ENCODE results near the gene ELL2. TPM values are rescaled to one million over a fixed set of nuclear protein-coding genes. Genes with fewer than 3 reads are reported as not detected.
"Not testable (repeated sequence)": the region's sequence is repeated elsewhere in the genome, so short reads cannot be mapped to it uniquely, and the experiment has no call there.

Gene ELL2
- total RNA-seq, 1 donor from 2014 or later, result 52.8 TPM

DNA sequence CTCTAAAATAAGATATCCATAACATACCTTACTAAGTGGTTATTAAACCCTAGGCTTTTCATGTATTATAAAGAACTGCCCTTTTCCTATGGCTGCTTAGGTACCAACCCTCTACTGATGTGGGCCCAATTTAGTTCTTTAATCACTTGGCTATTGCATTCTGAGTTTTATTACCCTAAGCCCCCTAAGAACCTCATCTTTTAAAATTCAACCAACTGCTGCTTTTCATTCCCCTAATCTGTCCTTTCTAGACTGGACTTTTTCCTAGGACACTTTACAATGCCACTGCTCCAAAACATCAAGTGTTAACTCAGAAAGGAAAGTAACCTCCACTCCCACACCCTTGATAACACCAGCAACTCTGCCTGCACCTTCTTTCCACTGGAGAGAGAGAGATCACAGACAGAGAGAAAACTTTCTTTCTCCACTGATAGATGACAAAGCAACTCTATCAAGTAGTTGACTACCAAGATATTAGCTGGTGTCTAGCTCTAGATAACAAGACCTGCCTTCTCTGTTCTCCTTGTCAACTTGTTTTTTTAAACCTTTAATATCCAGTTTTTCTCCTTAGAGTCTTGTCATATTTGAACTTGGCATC, 27.3 kb downstream of the ELL2 start:
- no peak for DNase-seq (ENCODE audit: low read depth)
- no peak overlapping the region for H3K4me3 ChIP-seq (ENCODE audit: low read depth, low read length)
- TF ChIP-seq, protein P1, sequence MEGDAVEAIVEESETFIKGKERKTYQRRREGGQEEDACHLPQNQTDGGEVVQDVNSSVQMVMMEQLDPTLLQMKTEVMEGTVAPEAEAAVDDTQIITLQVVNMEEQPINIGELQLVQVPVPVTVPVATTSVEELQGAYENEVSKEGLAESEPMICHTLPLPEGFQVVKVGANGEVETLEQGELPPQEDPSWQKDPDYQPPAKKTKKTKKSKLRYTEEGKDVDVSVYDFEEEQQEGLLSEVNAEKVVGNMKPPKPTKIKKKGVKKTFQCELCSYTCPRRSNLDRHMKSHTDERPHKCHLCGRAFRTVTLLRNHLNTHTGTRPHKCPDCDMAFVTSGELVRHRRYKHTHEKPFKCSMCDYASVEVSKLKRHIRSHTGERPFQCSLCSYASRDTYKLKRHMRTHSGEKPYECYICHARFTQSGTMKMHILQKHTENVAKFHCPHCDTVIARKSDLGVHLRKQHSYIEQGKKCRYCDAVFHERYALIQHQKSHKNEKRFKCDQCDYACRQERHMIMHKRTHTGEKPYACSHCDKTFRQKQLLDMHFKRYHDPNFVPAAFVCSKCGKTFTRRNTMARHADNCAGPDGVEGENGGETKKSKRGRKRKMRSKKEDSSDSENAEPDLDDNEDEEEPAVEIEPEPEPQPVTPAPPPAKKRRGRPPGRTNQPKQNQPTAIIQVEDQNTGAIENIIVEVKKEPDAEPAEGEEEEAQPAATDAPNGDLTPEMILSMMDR (conservative IDR thresholded peaks at IDR 0.05; ENCODE audit: low read depth, low read length), result no peak

DNA sequence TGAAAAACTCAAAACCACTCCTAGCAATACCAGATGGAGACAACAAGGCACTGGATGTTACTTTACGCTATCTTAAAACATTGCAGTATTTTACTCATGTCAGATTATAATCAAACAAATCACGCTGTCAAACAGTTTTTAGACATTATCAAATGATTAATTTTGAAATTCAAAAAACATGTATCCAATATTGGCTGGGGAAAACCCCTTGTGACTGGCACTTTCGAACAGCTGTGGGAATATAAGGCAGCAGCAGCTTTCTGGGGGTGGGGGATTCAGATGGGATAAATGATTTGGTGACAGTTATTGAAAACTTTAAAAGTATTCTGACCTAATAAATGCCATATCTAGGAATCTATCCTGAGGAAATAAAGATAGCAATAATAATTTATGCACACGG, 28.7 kb downstream of the ELL2 start:
- TF ChIP-seq, protein P1 (conservative IDR thresholded peaks at IDR 0.05; ENCODE audit: low read depth, low read length), result no peak
- DNase-seq (ENCODE audit: low read depth), result no peak
- no peak overlapping the region for H3K4me3 ChIP-seq (ENCODE audit: low read depth, low read length)

DNA sequence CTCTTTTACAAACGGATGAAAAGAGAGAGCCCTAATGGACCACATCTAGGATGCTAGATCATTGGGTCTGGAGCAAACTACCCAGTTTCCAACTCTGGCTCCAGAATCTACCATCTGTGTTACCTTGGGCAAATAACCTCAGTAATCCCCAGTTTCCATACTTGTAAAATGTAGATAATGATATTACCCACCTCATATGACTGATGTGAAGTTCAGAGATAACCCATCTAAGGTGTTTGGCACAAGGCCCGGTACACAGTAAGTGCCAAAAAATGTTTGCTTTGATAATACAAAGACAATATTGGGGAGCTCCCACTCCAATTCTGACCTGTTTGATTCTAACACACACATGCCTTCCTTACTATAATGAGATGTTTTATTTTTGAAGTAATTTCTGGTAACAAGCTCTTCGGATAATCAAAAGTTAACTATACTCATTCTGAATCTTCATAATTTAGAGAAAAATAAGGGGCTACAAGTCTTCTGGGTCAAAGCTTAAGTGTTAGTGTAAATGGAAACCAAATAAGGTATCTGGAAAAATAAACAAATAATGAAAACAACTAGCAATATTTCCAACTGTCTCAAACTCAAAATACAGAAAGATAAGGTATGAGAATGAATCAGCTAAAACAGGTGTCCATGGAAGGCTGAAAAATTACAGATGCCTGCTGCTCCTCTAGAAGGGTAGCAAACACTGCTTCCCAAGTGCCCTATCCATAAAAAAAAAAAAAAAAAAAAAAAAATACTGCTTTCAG, 30.4 kb downstream of the ELL2 start:
- H3K4me3 ChIP-seq (ENCODE audit: low read depth, low read length), result no peak overlapping the region
- no peak for DNase-seq (ENCODE audit: low read depth)
- TF ChIP-seq, protein P1 (conservative IDR thresholded peaks at IDR 0.05; ENCODE audit: low read depth, low read length), result no peak

DNA sequence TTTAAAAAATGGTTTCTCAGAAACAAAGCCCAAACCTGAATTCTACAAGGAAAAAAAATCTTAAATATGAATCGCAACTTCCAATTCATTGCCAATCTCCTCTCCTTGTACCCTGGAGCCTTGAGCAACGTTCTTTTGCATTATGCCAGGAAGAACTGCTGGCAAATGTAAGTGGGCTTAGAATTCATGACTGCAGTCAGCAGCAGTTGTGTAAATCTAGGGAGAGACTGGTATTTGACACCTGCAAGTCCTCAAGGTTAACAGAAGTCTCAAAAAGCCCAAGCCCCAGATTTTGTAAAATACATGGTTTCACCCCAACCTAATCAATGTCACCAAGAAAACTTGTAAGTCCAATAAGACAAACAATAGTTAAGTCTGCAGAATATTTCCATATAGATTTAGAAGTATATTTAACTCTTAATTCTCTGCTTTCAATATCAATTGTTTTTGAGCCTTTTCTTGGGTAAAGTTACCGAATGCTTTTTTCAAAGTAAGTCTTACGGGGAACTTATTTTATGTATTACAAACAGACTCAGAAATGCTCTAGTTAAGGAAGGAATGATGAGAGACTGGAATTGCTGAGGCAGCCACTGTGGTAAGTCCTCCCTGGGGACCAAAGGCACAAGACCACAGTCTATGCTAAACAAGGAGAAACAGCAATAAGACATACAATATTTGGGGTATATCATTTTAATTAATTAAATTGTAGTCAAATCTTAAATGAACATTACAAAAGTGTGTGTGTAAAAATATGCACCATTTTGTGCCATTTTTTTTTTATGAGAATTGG, 31.3 kb downstream of the ELL2 start:
- DNase-seq (ENCODE audit: low read depth), result no peak
- TF ChIP-seq, protein P1 (conservative IDR thresholded peaks at IDR 0.05; ENCODE audit: low read depth, low read length), result no peak
- no peak overlapping the region for H3K4me3 ChIP-seq (ENCODE audit: low read depth, low read length)

DNA sequence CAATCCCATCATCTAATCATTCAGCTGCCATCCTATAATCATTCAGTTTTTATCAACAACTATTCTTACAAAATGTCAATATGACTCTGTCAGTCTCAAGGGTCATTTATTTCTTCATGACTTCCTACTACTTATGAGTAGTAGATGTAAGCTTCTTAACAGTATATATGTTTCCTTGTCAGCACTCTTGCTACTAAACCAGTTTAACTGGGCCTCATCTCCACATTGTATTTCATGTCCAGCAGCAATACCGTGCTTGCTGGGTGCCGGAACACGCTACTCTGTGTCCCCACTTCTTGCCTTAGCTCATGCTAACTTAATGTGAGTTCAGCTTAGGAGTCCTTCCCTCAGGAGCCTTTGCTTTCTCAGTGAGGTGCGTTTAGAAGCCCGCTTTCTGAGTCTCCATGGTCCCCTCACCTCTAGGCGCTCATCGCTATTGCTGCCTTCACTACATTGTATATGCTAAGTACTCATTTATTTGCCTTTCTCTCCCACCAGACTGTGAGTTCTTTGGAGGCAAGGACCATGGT, 32.9 kb downstream of the ELL2 start:
- no peak for DNase-seq (ENCODE audit: low read depth)
- TF ChIP-seq, protein P1 (conservative IDR thresholded peaks at IDR 0.05; ENCODE audit: low read depth, low read length), result no peak
- no peak overlapping the region for H3K4me3 ChIP-seq (ENCODE audit: low read depth, low read length)

DNA sequence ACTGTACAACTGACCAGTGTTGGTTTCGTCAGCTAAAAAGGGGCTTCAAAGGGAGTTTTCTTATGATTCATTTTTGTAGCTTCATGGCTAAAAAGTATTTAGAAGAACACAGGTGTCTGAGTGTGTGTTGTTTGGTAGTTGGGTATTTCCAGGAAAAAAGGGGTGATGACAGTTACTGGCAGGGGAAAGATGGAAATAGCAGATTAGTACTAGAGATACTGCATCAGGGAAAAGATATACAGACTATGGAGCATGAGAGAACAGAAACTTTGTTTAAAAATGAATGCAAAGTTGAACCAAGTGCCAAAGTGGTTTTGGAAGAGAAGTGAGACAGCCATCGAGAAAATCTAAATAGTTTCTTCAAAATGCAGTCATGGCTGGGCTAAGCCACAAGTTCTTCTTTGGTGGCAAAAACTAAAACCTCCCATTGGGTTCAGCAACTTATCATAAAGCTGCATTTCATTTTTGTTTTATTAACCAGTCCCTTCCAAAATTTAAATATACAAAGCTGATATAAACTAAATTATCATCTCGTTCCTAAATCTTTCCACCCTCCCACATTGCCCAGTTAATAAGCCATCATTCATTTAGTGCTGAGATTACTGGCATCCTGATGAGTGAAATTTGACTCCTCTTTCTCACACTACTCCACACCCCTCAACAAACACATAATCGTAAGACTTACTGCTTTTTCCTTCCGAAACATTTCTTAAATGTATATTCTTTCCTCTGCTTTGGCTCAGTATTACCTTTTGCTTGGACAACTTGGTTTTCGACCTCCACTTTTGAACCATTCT, 33.5 kb downstream of the ELL2 start:
- TF ChIP-seq, protein P1 (conservative IDR thresholded peaks at IDR 0.05; ENCODE audit: low read depth, low read length), result no peak
- DNase-seq (ENCODE audit: low read depth), result no peak

DNA sequence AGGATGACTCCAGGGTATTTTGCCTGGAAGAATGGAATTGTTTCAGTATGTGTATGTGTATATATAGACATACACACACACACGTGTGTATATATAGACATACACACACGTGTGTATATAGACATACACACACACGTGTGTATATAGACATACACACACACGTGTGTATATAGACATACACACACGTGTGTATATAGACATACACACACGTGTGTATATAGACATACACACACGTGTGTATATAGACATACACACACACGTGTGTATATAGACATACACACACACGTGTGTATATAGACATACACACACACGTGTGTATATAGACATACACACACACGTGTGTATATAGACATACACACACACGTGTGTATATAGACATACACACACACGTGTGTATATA, 34.4 kb downstream of the ELL2 start:
- H3K4me3 ChIP-seq (ENCODE audit: low read depth, low read length); DNase-seq (ENCODE audit: low read depth): not testable (repeated sequence)

More for the DNA sequence above, 33.5 kb downstream of the ELL2 start:
- H3K4me3 ChIP-seq (ENCODE audit: low read depth, low read length), result no peak overlapping the region
